NCI-H146 (cell line): ENCODE data around the gene KANK4.

Experiments
- DNase-seq: peaks from one replicate; lab custom pipeline; 2025; lab: John Stamatoyannopoulos, UW

Gene KANK4

DNA sequence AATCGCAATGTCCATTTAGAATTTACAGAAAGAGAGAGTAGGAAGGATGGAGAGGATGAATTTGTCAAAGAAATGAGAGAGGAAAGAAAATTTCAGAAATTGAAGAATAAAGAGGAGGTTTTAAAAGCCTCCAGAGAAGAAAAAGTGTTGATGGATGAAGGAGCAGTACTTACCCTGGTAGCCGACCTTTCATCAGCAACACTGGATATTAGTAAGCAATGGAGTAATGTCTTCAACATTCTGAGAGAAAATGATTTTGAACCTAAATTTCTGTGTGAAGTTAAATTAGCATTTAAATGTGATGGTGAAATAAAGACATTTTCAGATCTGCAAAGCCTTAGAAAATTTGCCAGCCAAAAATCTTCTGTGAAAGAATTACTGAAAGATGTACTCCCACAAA lies 112.0 kb downstream of the KANK4 start:
- DNase-seq: no peak

DNA sequence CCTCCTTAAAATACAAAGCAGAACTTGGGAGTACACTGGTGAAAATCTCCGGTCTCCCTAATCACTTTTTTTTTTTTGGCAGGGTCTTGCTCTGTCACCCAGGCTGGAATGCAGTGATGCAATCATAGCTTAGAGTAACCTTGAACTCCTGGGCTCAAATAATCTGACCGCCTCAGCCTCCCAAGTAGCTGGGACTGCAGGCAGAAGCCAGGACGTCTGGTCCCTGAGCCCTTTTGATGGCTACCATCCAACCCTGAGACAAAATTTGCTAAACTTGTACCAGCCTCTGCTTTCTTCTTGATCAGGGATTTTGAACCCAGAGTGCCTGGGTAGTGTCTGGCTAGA lies 120.5 kb downstream of the KANK4 start:
- no peak for DNase-seq

DNA sequence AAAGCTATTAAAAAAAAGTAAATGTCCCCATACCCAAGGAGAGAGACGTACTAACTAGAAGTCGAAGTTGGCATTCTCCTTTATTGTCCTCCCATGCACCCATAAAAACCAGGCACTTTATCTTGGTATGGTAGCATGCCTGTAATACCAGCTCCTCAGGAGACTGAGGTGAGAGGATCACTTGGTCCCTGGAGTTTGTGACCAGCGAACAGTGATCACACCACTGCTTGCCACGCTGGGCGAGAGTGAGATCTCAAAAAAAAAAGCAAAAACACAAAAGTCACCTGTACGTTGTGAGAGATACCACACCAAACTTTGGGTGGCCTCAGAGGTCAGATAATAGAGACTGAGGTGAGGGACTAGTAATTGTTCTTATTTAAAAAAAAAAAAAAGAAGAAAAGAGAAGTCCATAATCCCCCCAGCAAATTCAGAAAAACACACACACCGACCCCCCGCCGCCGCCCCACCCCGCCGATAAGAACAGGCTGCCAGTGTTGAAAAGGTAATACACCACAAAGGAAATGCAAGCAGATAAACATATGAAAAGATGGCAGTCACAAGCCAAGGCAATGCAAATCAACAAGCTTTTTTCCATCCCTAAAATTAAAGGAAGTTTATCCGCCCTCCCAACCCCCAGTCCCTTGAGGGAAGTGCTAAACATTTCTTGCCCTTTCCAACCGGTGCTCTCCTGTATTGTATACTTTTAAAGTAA lies 121.0 kb downstream of the KANK4 start:
- no peak for DNase-seq

DNA sequence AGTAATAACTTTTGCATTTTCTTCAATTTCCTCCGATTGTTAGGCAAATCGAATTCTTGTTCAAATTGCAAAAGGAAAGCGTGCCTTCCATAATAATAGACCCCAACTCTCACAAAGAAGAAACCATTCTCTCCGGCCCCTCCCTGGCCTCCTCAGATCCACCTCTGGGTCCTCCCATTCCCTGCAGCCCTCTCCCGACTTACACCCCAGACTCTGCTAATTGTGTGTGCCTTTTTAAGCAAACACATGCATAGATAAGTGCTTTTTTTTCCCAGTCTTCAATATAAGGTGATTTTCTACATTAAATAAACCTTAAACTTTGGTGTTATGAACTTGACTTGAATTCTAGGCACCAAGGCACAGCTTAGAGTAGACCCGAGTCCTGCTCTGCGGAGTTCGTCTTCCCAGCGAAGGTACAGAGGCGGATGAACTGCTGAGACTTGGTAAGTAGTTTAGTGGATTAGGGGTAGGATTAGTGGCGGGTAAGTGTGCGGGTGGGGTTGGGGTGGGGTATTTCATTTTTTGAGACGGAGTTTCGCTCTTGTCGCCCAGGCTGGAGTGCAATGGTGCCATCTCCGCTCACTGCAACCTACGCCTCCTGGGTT lies 123.0 kb downstream of the KANK4 start:
- DNase-seq: no peak

DNA sequence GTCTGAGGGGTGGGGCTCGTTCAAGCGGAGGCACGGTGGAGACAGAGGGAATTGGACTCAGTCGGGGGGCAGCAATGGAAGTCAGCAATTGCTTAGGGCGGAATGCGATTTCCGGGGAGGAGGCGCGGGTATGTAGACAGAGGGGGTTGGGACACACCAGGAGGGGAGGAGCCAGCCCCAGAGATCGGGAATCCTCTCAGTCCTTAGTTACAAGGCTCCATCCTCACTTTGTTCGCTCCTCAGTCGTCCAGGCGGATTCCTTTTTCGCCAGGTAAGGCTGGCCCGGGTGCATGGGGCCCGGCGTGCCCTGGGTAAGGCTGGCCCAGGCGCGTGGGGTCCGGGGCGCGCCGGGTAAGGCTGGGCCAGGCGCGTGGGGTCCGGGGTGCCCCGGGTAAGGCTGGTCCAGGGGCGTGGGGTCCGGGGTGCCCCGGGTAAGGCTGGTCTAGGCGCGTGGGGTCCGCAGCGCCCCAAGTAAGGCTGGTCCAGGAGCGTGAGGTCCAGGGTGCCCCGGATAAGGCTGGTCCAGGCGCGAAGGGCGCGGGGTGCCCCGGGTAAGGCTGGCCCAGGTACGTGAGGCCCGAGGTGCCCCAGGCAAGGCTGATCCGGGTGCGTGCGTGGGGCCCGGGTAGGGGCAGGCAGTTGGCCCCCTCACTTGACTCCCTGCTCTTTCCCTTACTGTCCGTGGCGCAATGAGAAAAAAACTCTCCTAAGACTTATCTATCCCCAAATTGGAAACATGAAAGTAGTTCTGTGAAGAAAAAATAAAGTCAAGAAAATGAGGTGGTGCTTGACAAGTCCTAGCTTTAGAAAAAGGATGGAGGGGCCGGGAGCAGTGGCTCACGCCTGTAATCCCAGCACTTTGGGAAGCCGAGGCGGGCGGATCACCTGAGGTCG lies 124.3 kb downstream of the KANK4 start, which contains the start of gene L1TD1:
Gene L1TD1 (plus strand): TSS at position 199 of the 894 bp plus-strand sequence. CDS start 11,780 bp downstream, outside the sequence.
- no peak for DNase-seq

DNA sequence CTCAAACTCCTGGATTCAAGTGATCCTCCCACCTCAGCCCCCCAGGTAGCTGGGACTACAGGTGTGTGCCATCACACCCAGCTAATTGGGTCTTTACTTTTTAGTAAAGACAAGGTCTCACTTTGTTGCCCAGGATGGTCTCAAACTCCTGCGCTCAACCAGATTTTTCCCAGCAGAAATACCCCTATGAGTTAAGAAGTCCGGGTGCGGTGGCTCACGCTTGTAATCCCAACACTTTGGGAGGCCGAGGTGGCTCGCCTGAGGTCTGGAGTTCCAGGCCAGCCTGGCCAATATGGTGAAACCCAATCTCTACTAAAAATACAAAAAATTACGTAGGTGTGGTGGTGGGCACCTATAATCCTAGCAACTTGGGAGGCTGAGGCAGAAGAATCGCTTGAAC lies 131.1 kb downstream of the KANK4 start:
- DNase-seq: no peak

DNA sequence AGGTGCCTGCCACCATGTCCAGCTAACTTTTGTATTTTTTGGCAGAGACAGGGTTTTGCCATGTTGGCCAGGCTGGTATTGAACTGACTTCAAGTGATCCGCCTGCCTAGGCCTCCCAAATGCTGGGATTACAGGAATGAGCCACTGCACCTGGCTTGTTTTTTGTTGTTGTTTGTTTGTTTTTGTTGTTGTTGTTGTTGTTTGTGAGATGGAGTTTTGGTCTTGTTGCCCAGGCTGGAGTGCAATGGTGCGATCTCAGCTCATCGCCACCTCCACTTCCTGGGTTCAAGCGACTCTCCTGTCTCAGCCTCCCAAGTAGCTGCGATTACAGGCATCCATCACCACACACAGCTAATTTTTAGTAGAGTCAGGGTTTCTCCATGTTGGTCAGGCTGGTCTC lies 131.7 kb downstream of the KANK4 start:
- no peak for DNase-seq
